ENCODE data around the gene MACROD2.

GRCh38 chr20:14915356-14915755 lies 920.0 kb downstream of the MACROD2 start:
- TF ChIP-seq CTCF (conservative IDR thresholded peaks at IDR 0.05 in 1 of 2, IDR thresholded peaks at IDR 0.05 in 1 of 2; ENCODE audit: extremely low read depth in 1 of 2, insufficient read depth in 1 of 2, low read depth in 1 of 2, low read length in 2 of 2) (no peak), EZH2 (IDR thresholded peaks at IDR 0.05; ENCODE audit: borderline replicate concordance, low read length) (no peak)

Measured in mammary epithelial cell (primary cell).